GM18520 (cell line): Measurements from ENCODE around the gene CLSTN2.

Experiments
- ATAC-seq: cut with Tn5 transposase; IDR thresholded peaks from one replicate; pipeline ENCODE4 v1.9.1; 2021; ENCODE audit not compliant: unreplicated experiment

The CLSTN2 gene

GRCh38 chr3:140270329-140270728 is 335.3 kb downstream of the CLSTN2 start:
- no peak for ATAC-seq

GRCh38 chr3:140273542-140274195 is 338.7 kb downstream of the CLSTN2 start:
- ATAC-seq = no peak

- ATAC-seq = no peak
Measured at GRCh38 chr3:140274429-140274828, 339.4 kb downstream of the CLSTN2 start.

- ATAC-seq = no peak
Measured at GRCh38 chr3:140276703-140277102, 341.7 kb downstream of the CLSTN2 start.

GRCh38 chr3:140277886-140278285 is 342.9 kb downstream of the CLSTN2 start:
- no peak for ATAC-seq

- ATAC-seq = no peak
Measured at GRCh38 chr3:140284372-140284771, 349.4 kb downstream of the CLSTN2 start.

- ATAC-seq = no peak
Measured at GRCh38 chr3:140285380-140285779, 350.4 kb downstream of the CLSTN2 start.

GRCh38 chr3:140288595-140288994 is 353.6 kb downstream of the CLSTN2 start:
- ATAC-seq = no peak

GRCh38 chr3:140290105-140290504 is 355.1 kb downstream of the CLSTN2 start:
- ATAC-seq = no peak

- no peak for ATAC-seq
Measured at GRCh38 chr3:140292170-140292569, 357.2 kb downstream of the CLSTN2 start.

GRCh38 chr3:140292684-140293083 is 357.7 kb downstream of the CLSTN2 start:
- no peak for ATAC-seq

- ATAC-seq = no peak
Measured at GRCh38 chr3:140294058-140294457, 359.1 kb downstream of the CLSTN2 start.

- ATAC-seq = no peak
Measured at GRCh38 chr3:140296796-140297352, 361.9 kb downstream of the CLSTN2 start.

GRCh38 chr3:140298043-140298442 is 363.1 kb downstream of the CLSTN2 start:
- ATAC-seq = no peak

GRCh38 chr3:140298569-140299070 is 363.6 kb downstream of the CLSTN2 start:
- ATAC-seq = no peak

GRCh38 chr3:140303875-140304274 is 368.9 kb downstream of the CLSTN2 start:
- ATAC-seq = no peak

GRCh38 chr3:140308535-140308934 is 373.6 kb downstream of the CLSTN2 start:
- no peak for ATAC-seq

- no peak for ATAC-seq
Measured at GRCh38 chr3:140311428-140311827, 376.4 kb downstream of the CLSTN2 start.

GRCh38 chr3:140315955-140316354 is 381.0 kb downstream of the CLSTN2 start:
- ATAC-seq = no peak

GRCh38 chr3:140316466-140316865 is 381.5 kb downstream of the CLSTN2 start:
- no peak for ATAC-seq

GRCh38 chr3:140316868-140317400 is 381.9 kb downstream of the CLSTN2 start:
- ATAC-seq = no peak

- no peak for ATAC-seq
Measured at GRCh38 chr3:140319739-140320138, 384.8 kb downstream of the CLSTN2 start.
